Measurements from ENCODE around the gene SMKR1. TPM values are rescaled to one million over a fixed set of nuclear protein-coding genes. Genes with fewer than 3 reads are reported as not detected.

Gene SMKR1
- total RNA-seq, 1 donor from 2014 or later = 0.51 TPM

Other genes with a start within 250 kb of the SMKR1 start
- gene STRIP2, start 68.1 kb upstream of the SMKR1 start, total RNA-seq = 2.3 TPM in 2 replicates
- gene NRF1, start 109.2 kb downstream of the SMKR1 start, total RNA-seq = 9.9 and 16.8 TPM in 2 replicates

Measured in dermis microvascular lymphatic vessel endothelial cell (primary cell).